Esophagus muscularis mucosa (tissue), 3 donors: Measurements from ENCODE around the gene SLC22A4.

Source experiments
- EP300 ChIP-seq: sonication (generic); formaldehyde crosslinking; IDR thresholded peaks from one replicate; pipeline ENCODE4 v1.6.1; 2017; ENCODE audit warnings: antibody characterized with exemption
- TF ChIP-seq, protein P1 (sequence below), 3 experiments: fragments of 200-600 bp in 2 of 3; fragments of 450-650 bp in 1 of 3; sonication (generic) in 2 of 3; IDR thresholded peaks; one replicate each; pipeline ENCODE4 v1.5.1; 2017 to 2019; ENCODE audit warnings: antibody characterized with exemption in 3 of 3, mild to moderate bottlenecking in 2 of 3, moderate library complexity in 1 of 3

DNA sequence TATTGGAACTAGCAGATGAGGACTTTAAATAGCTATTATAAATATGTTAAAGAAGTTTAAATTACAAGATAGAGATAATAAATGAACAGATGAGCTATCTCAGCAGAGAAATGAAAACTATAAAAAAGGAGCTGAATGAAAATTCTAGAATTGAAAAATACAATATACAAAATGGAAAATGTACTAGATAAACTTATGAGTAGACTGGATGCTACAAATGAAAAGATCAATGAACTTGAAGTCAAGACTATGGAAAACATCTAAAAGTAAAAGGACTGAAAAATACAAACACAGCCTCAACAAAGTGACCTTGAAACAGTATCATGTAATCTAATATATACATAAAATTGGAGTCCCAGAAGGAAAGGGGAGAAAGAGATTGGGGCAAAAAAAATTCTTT, 47.4 kb upstream of the SLC22A4 start:
- no peak for TF ChIP-seq EP300
- TF ChIP-seq, protein P1, sequence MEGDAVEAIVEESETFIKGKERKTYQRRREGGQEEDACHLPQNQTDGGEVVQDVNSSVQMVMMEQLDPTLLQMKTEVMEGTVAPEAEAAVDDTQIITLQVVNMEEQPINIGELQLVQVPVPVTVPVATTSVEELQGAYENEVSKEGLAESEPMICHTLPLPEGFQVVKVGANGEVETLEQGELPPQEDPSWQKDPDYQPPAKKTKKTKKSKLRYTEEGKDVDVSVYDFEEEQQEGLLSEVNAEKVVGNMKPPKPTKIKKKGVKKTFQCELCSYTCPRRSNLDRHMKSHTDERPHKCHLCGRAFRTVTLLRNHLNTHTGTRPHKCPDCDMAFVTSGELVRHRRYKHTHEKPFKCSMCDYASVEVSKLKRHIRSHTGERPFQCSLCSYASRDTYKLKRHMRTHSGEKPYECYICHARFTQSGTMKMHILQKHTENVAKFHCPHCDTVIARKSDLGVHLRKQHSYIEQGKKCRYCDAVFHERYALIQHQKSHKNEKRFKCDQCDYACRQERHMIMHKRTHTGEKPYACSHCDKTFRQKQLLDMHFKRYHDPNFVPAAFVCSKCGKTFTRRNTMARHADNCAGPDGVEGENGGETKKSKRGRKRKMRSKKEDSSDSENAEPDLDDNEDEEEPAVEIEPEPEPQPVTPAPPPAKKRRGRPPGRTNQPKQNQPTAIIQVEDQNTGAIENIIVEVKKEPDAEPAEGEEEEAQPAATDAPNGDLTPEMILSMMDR (IDR thresholded peaks at IDR 0.05) = no peak
